Activated T-cell treated with anti-CD3 and anti-CD28 coated beads, Interleukin-2, amount 50 U/mL, for 48 hours (primary cell): ENCODE data around the gene AGPS.
"Not testable (repeated sequence)": the region's sequence is repeated elsewhere in the genome, so short reads cannot be mapped to it uniquely, and the experiment has no call there.

ENCODE experiments used
- DNase-seq, 2 experiments: peaks; one replicate each; pipeline ENCODE4 v3.0.0-alpha.2; 2020

Gene AGPS

DNA sequence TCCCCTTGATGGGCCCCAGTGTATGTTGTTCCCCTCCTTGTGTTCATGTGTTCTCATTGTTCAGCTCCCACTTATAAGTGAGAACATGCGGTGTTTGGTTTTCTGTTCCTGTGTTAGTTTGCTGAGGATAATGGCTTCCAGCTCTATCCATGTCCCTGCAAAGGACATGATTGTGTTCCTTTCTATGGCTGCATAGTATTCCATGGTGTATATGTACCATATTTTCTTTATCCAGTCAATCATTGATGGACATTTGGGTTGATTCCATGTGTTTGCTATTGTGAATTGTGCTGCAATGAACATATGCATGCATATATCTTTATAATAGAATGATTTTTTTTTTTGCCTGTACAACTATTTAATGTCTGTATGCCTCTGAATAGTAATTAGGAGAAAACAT lies 31.5 kb downstream of the AGPS start:
- not testable (repeated sequence) for DNase-seq

DNA sequence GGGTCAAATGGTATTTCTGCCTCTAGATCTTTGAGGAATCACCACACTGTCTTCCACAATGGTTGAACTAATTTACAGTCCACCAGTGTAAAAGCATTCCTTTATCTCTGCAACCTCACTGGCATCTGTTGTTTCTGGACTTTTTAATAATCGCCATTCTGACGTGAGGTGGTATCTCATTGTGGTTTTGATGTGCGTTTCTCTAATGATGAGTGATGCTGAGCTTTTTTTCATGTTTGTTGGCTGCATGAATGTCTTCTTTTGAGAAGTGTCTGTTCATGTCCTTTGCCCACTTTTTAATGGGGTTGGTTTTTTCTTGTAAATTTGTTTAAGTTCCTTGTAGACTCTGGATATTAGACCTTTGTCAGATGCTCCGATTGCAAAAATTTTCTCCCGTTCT lies 32.0 kb downstream of the AGPS start:
- DNase-seq, result not testable (repeated sequence)

DNA sequence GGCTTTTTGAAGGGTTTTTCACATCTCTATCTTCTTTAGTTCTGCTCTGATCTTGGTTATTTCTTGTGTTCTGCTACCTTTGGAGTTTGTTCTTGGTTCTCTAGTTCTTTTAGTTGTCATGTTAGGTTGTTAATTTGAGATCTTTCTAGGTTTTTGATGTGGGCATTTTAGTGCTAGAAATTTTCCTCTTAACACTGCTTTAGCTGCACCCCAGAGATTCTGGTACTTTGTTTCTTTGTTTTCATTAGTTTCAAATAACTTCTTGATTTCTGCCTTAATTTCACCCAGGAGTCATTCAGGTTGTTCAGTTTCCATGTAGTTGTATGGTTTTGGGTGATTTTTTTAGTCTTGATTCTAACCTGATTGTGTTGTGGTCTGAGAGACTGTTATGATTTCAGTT lies 34.7 kb downstream of the AGPS start:
- DNase-seq, result no peak

DNA sequence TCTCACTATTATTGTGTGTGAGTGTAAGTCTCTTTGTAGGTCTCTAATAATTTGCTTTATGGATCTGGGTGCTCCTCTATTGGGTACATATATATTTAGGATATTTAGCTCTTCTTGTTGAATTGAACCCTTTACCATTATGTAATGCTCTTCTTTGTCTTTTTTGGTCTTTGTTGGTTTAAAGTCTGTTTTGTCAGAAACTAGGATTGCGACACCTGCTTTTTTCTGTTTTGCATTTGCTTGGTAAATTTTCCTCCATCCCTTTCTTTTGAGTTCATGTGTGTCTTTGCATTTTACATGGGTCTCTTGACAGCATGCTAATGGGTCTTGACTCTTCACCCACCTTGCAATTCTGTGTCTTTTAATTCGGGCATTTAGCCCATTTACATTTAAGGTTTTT lies 35.4 kb downstream of the AGPS start:
- DNase-seq, result not testable (repeated sequence)

DNA sequence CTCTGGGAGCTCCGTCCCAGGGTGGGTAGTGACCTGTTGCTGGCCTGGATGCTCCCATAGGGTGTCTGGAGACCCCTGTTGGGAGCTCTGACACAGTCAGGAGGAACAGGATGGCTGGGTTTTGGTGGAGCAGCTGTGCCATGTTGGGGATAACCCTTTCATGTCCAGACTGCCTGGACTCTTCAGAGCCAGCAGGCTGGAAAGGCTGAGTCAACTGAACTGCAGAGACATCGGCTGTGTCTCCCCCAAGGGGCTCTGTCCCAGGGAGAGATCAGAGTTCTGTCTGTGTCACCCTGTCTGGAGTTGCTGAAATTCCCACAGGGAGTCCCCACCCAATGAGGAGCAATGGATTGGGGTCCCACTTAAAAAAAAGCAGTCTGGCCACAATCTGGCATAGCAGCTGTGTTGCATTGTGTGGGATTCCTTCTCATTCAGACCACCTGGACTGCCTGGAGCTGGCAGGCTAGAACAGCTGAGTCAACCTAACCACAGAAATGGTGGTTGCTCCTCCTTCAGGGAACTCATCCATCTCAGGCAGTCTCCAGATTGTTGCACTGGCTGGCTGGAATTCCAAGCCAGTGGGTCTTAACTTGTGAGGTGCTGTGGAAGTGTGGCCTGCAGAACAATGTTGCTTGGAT lies 37.2 kb downstream of the AGPS start:
- no peak for DNase-seq

DNA sequence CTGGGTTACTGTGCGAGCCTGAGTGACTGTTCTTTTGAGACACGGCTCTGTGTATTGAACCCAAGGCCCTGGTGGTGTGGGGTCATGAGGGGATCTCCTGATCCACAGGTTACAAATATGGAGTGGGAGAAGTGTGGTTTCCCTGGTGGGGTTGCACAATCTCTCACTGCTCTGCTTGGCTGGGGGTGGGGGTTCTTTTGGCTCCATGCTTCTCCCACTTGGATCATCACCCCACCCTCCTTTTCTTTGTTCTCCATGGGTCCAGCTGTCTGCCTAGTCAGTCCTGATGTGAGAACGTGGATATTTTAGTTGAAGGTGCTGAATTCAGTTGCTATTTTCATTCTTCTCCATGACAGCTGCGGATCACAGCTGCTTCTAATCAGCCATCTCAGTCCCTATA lies 37.8 kb downstream of the AGPS start:
- DNase-seq, result no peak

DNA sequence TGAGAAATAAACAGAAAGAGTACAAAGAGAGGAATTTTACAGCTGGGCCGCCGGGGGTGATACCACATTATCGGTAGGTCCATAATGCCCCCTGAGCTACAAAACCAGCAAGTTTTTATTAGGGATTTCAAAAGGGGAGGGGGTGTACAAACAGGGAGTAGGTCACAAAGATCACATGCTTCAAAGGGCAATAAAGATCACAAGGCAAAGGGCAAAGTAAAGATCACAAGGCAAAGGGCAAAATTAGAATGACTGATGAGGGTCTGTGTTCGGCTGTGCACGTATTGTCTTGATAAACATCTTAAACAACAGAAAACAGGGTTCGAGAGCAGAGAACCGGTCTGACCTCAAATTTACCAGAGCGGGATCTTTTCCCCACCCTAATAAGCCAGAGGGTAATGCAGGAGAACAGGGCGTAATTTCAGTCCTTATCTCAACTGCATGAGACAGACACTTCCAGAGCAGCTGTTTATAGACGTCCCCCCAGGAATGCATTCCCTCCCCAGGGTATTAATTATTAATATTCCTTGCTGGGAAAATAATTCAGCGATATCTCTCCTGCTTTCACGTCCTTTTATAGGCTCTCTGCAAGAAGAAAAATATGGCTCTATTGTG lies 38.6 kb downstream of the AGPS start:
- DNase-seq, result not testable (repeated sequence)

DNA sequence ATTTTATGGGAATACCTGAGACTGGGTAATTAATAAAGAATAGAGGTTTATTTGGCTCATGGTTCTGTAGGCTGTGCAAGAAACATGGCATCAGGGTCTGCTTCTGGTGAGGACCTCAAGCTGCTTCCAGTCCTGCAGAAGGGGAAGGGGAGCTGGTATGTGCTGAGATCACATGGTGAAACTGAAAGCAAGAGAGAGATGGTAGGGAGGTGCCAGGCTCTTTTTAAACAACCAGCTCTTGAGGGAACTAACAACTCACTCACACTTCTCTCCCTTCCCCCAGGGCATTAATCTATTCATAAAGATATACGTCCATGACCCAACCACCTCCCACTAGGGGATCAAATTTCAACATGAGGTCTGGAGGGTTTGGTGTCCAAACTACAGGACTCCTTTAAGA lies 40.1 kb downstream of the AGPS start:
- DNase-seq, result no peak

DNA sequence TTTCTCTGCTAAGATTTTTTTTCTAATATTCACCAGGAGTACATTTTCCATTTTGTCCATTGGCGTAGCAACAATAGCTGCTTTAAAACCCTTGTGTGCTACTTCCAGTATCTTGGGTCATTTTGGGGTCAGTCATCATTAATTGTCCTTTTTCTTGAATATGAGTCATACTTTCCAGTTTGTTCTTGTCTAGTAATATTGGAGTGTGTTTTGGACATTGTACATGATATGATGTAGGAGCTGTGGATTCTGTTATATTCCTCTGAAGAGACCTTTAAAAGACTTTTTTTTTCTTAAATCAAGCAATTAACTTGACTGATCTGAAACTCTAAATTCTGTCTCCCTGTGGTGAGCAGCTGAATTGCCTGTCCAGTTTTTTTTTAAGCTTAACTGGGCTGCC lies 40.8 kb downstream of the AGPS start:
- no peak for DNase-seq

DNA sequence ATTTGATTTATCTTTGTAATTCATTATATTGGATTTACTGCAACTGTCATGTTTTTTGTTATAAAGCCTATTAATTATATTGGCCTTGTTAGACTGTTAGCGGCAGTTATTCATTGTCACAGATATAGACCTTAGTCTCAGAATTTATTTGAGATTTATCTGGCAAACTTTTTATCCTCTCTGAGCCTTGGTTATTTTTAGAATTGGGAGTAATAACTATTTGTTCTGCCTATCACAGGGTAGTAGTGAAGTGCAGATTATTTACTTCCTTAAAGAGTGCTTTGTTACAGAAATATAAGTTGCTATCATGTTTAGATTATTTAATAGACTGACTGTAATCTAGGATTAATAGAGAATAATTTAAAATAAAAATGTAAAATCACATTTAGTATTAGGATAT lies 41.9 kb downstream of the AGPS start:
- DNase-seq, result no peak

DNA sequence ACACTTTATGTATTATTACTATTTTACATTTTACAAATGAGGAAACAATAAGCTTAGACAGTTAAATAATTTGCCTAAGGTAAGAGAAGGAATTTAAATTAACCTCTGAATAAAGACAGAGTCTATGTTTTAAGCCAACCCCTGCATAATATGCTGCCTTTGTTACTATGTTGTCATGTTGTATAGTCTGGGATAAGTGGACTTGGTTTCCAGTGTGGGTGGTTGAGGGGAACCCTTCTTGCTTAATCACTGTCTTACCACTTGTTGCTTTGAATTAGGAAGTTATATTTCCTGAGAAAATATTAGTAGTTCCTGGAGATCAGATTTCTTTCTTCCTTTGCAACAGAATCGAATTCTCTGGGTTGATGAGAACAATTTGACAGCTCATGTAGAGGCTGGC lies 52.6 kb downstream of the AGPS start:
- DNase-seq, result no peak

DNA sequence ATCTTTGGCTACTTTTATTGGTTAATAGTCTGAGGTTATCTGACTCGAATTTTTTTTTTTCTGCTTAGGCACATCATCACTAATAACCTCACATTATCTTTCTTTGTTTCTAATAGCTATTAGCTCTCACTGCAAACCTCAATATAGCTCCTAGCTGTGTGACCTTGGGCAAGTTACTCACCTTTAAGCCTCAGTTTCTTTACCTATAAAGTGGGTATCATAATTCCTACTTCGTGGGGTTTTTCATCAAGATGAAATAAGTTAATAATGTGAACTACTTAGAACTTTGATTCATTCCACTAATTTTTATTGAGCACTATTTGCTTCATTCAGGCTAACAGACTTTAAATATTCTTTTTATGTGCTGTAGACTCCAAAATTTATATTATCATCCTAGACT lies 55.5 kb downstream of the AGPS start:
- DNase-seq, result no peak

DNA sequence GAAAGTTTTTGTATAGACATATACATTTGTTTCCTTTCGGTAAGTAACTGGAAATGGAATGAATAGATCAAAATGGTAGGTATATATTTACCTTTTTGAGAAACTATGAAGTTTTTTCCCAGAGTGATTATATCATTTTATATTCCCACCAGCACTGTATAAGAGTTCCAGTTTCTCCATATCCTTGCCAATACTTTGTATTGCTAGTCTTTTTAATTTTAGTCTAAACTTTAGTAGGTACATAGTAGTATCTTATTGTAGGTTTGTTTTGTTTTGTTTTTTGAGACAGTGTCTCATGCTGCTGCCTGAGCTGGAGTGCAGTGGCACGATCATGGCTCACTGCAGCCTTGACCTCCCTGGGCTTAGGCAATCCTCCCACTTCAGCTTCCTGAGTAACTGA lies 56.6 kb downstream of the AGPS start:
- DNase-seq, result no peak

DNA sequence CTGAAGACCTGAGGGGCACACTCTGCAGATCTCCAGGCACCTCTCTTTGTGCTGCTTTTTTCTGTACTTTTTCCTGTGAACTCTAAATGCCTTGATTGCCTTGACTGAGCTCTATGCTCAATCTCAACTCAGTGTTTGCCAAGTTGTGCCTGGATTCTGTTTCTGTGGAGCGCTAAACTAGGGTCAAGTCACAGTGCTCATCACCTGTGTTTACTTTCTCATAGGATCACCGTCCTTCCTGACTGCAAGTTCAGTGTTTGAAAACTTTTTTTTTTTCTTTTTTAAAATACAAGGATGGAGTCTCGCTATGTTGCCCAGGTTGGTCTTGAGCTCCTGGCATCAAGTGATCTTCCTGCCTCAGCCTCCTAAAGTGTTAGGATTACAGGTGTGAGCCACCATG lies 62.6 kb downstream of the AGPS start:
- DNase-seq, result no peak

DNA sequence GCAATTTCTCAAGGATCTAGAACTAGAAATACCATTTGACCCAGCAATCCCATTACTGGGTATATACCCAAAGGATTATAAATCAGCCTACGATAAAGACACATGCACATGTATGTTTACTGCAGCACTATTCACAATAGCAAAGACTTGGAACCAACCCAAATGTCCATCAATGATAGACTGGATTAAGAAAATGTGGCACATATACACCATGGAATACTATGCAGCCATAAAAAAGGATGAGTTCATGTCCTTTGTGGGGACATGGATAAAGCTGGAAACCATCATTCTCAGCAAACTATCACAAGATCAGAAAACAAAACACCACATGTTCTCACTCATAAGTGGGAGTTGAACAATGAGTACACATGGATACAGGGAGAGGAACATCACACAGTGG lies 67.2 kb downstream of the AGPS start:
- DNase-seq, result not testable (repeated sequence)

DNA sequence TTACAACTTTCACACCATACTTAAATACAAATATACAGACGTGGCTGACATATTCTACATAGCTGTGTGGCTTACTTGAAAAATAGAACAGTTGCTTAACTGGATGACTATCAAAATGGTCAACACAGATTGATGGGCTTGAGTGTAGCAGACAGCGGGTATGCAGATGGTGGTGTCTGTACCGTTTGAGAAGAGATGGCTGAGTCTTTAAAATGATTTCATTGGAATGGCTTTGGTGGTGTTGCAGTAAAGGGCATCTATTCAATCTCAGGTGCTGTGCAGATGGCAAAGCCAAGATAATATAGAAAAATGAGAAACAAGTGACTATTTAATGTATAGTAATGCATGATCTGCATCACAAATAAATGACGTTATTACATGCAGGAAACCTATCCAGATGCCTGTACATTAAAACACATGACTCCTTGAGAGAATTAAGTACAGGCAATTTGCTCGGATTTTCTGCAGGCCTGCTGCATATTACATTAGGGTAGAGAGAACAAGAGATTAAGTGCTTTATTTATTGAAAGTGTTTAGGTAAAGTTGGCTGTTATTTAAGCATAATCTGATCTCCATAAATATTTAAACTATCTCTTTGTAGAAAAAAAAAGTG lies 68.5 kb downstream of the AGPS start:
- DNase-seq, result no peak

DNA sequence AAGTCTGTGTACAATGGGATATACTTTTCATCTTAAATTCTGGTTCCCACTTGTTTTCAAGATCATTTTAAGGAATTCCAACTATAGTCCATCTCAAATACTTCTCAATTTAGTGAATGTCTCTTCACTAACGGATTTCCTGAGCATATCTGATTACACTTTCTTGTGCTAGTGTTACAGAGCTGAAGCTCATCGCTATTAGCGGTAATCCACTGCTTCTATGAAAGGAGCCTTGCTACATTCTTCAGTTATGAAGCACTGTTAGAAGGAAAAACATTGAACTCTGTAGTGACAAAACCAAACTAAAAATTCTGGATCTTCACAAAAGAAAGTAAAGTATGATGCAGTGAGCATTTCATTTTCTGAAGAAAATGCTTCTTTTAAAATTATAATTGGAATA lies 72.0 kb downstream of the AGPS start:
- no peak for DNase-seq

DNA sequence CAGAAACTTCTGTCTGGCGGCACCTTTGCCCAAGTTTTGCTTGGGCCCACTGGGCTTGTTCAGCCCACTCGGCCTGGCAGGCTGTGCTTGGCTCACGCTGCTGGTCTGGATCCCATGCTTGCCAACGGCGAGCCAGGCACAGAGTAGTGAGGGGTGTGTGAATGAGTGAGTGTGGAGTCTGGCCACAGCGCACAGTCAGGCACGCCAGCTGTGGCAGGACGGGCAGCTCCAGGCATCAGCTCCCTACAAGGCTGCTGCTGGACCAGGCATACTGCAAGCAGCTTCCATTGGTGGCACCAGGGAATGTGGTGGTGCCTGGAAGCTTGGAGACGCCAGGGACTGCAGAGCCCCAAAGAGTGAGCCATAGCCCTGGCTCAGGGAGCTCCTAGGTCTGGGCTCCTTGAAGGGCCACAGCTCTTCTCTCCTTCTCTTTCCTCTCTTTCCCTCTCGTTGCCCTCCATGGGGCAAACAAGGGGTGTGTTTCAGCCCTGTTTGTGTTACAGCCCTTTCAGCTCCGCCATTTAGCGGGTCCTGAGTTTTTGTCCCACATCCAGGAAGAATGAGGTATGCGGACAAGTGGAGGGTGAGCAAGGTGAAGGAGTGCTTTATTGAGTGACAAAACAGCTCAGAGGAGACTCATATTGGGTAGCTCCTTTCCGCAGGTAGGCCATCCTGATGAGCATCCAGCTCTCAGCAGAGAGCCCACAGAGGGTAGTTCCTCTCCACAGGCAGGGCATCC lies 73.0 kb downstream of the AGPS start:
- DNase-seq, result no peak

DNA sequence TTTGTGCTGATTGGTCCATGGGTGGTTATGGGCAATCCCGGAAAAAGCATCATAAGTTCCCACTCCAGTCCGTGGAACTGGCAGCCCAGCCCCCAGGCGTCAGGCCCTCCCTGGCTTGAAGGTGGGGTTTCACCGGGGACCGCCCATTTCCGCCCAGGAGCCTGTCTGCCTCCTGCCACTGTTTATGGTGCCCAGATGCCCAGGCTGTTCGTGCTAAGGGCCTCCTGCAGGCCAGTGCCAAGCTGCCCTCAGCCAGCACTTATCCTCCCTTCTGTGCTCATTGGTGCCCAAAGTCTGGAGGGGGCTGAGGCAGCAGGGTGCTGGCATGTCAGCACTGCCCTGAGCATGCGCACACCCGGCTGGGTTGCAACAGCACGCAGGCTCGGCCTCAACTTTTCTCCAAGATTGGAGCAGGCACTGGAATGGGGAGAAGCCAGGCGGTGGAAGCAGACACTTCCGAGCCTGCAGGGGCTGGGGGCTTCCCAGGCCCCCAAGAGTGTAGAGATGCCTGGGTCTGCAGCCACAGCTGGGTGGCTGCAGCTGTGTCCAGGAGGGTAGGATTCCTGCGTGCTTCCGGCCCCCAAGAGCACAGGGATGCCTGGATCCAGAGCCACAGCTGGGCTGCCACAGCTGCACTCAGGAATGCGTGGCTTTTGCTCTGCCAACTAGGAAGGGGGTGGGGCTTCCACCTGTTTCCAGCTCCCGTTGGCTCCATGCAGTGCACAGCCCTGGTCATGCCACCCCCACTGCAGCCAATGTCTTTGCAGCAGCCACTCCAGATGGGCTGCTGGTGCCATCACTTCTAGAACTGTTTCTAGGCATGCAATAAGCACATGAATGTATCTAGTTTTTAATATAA lies 74.0 kb downstream of the AGPS start:
- DNase-seq, result no peak

DNA sequence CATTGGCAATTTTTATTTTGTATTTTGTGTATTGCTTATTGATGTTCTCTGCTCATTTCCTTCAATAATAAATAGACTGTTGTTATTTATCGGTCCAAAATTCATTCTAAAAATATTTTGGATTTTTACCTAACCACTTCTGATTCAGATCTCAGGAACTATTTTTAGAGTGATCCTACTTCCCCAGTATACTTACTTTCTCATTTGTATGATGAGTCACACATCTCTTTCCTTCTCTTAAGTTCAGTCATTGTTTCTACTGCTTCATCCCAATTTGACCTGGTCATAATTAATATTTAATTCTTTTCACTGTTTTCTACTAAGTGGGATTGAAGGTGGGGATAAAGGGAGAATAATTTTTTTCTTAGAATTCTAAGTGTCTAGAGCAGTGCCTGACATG lies 75.1 kb downstream of the AGPS start:
- no peak for DNase-seq

DNA sequence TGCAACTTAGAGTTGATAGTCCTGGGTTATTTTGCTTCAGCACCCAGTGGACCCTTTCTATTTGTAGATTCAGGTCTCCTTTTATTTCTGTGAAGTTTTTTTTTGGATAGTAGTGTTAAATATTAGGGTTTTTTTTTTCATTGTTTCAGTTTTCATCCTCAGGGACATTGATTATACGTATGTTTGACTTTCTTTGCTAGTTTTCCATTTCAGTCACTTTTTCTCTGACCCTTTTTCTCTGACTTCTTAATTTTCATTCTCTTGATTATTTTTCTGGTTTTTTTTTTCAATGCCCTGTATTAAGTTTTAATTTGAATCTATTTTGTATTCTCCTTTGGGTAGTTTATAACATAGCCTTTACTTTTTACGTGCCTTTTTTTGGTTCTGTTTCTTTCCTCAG lies 79.4 kb downstream of the AGPS start:
- DNase-seq, result no peak

DNA sequence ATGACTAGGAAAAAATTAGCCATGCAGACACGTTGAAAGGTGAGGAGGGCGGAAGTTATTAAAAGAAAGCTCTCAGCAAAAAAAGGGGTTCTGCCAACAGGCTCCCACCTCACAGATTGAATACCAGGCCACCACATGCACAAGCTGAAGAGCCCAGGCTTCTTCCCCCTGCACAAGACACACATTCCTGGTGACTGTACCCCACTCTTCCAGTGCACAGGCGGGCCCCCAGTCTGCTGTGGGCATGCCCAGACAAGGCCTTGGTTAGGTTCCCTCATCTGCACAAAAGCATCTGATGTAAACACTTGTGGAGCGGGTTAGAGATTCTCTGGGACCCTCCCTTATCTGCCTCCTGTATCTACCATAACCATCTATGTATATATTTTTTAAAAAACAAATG lies 81.7 kb downstream of the AGPS start:
- DNase-seq, result no peak

DNA sequence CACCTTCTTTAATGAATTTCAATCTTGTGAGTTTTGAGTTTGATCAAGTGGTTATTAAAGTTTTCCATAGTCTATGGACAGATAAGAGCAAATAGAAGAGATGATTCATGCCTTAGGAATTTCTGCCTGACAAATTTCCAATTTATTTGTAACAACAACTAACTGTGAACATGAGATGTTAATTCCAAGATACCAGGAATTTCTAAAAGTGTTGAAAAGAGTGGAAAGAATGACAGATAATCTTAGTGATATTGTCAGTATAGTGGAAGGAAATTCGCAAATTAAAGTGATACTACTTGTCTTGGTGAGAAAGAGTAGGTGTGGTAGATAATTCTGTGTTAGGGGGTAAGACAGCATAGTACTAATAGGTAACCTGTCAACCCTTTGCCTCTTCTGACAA lies 82.4 kb downstream of the AGPS start:
- no peak for DNase-seq
